Measurements from ENCODE around the gene FHIT.

The FHIT gene

DNA sequence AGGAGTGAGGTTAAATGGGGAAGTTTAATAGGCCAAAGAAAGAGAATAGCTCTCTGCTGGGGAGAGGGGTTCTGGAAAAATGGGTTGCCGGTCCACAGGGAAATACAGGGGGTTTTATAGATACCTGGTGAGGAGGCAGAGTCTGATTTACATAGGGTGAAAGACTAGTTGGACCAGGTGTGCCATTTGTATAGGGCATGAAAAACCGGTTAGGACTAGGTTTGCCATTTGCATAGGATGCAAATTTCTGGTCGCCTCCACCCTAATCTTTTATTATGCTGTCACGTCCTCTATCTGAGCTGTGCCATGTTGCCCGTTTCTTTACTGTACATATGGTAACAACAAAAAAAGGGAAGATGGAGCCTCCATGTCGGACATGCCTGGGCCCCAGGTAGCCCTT is 960.1 kb downstream of the FHIT start:
- TF ChIP-seq GATA3 (IDR thresholded peaks at IDR 0.05; ENCODE audit: low read depth, low read length) (no peak), GATA2 (IDR thresholded peaks at IDR 0.05; ENCODE audit: low read depth, low read length) (no peak)

DNA sequence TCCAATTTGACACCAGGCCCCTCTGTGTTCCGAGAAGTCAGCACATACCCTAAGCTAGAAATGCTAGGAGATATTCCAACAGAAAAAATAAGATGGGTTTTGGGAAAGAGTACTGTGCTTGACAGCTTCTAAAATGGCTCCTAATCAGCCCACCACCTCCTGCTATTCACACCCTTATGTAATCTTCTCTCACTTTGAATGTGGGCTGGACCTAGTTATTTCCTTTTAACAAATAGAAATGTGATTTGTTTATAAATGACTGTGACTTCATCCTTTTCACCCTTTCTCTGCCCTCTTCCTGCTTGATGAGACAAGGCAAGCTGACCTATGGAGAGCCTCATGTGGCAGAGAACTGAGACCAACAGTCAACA is 961.1 kb downstream of the FHIT start:
- TF ChIP-seq GATA3 (IDR thresholded peaks at IDR 0.05; ENCODE audit: low read depth, low read length) (no peak), GATA2 (IDR thresholded peaks at IDR 0.05; ENCODE audit: low read depth, low read length) (no peak)

DNA sequence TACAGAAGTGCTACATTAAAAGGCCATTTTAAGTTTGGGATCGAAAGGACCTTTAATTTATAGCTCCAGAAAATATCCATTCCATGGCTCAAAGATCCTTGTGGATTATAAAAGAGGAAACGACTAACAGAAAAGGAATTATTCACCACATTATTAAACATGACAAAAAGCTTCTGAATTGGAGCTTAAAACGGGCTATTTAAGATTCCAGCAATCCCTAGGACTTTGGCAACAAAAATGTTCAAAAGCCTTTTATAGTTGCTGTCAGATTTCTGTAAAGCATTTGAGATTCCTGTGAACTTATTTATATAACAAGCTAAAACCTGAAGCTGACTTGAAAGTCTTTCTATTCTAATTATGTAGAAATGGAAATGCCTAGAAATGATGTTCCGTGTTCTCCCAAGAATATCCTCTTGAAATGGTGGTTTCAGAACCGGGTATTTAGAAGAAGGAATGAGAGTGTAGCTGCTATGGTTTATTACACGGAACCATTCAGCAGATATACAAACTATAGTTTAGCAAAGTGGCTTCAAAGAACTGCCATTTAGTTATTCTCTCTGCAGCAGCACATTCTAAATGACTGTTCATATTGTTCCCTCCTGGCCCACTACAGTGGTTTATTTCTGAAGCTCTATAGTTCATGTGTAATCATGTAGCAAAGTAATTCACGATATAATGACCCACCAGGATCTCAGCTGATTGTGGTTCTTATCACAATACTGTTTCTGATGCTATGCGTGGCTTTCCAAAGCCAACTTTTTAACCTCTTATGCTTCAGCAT is 961.7 kb downstream of the FHIT start:
- no peak for TF ChIP-seq GATA3 (IDR thresholded peaks at IDR 0.05; ENCODE audit: low read depth, low read length)

DNA sequence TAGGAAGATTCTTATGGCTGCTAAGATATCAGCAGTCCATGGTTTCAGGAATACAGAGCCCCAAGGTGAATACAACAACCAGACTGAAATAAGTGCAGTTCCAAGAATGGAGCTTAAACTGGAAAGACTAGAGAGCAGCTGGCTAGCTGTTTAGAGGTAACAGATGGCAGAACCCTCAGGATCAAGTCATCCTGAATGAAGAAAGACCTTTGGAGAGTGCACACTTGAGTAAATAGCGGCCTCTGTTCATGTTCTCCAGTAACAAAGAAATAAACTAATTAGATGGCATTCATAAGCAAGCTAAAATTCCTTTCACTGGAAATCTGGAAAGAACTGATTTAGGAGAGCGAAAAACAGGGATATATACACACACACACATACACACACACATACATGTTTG is 968.4 kb downstream of the FHIT start:
- no peak for TF ChIP-seq GATA3 (IDR thresholded peaks at IDR 0.05; ENCODE audit: low read depth, low read length)
- no peak for TF ChIP-seq GATA2 (IDR thresholded peaks at IDR 0.05; ENCODE audit: low read depth, low read length)

DNA sequence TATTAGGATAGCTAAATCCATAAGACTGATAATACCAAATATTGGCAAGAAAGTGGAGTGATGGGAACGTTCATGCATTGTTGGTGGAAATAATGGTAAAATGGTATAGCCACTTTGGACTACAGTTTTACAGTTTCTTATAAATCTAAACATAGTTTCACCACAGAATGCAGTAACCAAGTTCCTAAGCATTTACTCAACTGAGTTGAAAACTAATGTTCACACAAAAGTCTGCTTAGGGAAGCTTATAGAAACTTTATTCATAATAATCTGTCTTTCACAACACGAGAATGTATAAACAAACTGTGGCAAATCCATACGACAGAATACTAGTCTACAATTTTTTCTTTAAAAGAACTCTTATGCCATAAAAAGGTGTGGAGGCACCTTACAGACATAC is 969.3 kb downstream of the FHIT start:
- TF ChIP-seq GATA2 (IDR thresholded peaks at IDR 0.05; ENCODE audit: low read depth, low read length) (no peak), GATA3 (IDR thresholded peaks at IDR 0.05; ENCODE audit: low read depth, low read length) (no peak)

DNA sequence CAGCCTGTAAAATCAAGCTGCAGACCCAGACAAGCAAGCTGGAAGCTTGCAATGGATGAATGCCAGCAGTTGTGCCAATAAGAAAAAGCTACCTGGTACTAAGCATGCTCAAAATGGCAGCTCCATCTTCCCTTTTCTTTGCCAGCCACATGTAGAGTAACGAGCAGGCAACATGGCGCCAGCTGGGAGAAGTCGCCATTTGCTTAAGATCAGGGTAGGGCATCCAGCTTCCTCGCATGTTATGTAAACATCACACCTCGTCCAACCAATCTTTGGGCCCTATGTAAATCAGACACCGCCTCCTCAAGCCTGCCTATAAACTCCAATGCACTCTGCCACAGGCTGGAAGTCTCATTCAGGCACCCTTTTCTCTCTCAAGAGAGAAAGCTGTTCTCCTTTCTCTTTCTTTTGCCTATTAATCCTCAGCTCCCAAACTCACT is 973.9 kb downstream of the FHIT start:
- TF ChIP-seq GATA3 (IDR thresholded peaks at IDR 0.05; ENCODE audit: low read depth, low read length) (no peak), GATA2 (IDR thresholded peaks at IDR 0.05; ENCODE audit: low read depth, low read length) (no peak)

DNA sequence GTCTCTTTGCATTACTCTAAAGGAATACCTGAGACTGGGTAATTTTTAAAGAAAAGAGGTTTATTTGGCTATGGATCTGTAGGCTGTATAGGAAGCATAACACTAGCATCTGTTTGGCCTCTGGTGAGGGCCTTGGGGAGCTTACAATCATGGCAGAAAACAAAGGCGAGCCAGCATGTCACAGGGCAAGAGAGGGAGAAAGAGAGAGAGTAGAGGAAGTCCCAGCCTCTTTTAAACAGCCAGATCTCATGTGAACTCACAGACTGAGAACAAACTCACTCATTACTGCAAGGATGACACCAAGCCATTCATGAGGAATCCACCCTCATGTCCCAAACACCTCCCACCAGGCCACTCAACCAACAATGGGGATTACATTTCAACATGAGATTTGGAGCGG is 974.6 kb downstream of the FHIT start:
- TF ChIP-seq GATA2 (IDR thresholded peaks at IDR 0.05; ENCODE audit: low read depth, low read length) (no peak), GATA3 (IDR thresholded peaks at IDR 0.05; ENCODE audit: low read depth, low read length) (no peak)

DNA sequence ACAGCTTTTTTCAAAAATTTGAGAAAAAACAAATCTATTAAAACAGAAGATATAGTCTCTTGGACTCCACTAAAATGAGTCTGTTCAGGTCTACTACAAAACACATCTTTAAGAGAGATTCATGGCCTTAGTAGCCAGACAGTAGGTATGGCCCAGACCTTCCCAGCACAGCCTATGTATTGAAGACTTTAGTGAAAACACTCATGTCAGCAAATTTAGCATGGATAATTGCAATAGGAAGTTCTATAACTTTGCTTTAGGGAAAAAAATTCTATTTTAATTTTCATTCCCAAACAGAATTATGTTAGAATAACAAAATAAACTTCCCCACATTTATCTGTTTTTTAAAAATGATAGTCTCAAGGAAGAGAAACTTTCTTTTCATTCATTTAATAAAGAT is 976.6 kb downstream of the FHIT start:
- TF ChIP-seq GATA3 (IDR thresholded peaks at IDR 0.05; ENCODE audit: low read depth, low read length) = no peak
- no peak for TF ChIP-seq GATA2 (IDR thresholded peaks at IDR 0.05; ENCODE audit: low read depth, low read length)

DNA sequence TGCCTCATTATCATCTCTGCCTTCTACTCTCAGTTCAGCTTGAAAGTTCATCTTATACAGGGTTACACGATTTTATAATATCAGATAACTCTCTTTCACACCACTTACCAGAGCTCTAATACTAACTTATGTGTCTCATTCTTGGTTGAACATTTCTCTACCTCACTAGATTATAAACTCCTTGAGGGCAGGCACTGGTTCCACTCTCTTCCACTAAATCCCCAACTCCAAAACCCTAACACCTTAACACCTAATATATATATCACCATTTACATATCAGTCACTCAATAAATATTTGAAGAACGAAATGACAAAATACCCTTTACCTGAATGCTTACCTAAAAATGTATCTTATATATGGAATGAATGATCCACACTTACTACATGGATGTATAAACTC is 977.2 kb downstream of the FHIT start:
- no peak for TF ChIP-seq GATA3 (IDR thresholded peaks at IDR 0.05; ENCODE audit: low read depth, low read length)
- no peak for TF ChIP-seq GATA2 (IDR thresholded peaks at IDR 0.05; ENCODE audit: low read depth, low read length)

DNA sequence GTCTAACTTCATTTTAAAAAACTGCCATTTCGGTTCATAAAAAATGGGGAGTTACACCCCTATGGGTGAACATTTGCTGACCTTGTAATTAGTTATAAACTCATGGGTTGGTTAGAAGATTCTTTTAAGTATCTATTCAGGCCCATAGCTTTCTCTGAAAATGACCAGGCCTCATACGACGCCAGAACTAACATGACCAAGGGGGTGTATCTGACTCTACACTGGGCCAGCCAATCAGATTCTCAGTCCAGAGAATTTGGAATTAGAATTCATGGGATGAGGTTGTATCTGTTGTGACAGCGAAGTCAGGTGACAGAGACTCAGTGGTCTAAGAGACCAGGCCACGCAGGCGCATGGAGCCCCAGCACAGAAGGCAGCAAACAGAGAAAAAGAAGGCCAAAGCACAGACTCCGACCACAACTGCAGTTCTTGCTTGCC is 981.4 kb downstream of the FHIT start:
- TF ChIP-seq GATA3 (IDR thresholded peaks at IDR 0.05; ENCODE audit: low read depth, low read length) (no peak), GATA2 (IDR thresholded peaks at IDR 0.05; ENCODE audit: low read depth, low read length) (no peak)

DNA sequence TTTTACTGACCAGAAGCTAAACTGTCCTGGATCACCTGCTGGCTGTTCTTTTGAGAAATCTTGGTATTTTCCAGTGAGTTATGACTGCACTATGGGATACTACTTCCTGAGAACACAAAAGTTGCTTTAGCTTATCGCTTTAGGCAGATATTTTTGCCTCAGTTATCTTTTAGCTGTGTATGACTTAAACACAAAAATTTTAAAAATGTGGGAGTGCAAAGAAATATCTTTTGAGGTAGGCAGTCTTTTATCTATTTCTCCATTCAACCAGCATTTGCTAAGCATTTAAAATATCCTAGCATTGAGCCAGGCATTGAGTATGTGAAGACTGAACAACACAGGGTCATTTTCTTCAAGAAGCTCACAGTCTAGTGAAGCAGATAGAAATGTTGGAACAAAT is 981.9 kb downstream of the FHIT start:
- TF ChIP-seq GATA3 (IDR thresholded peaks at IDR 0.05; ENCODE audit: low read depth, low read length) = no peak
- TF ChIP-seq GATA2 (IDR thresholded peaks at IDR 0.05; ENCODE audit: low read depth, low read length) = no peak

DNA sequence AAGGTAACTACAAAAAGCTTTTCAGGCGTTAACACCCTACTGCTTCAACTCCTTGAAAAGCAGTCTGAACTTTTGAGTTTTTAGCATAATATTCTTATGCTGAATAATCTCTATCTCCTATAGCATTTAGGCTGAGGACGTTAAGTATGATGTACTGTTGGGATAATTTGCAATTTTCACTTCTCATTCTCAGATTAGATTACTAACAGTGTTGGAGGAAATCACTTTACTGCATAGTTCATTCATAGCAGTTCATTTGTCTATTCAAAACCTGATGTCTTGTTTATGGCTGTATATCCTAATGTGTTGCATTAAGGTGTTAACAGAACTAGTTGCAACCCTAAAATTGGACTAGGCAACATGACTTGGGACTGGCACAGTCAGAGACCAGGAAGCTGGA is 983.1 kb downstream of the FHIT start:
- TF ChIP-seq GATA3 (IDR thresholded peaks at IDR 0.05; ENCODE audit: low read depth, low read length) (no peak), GATA2 (IDR thresholded peaks at IDR 0.05; ENCODE audit: low read depth, low read length) (no peak)

DNA sequence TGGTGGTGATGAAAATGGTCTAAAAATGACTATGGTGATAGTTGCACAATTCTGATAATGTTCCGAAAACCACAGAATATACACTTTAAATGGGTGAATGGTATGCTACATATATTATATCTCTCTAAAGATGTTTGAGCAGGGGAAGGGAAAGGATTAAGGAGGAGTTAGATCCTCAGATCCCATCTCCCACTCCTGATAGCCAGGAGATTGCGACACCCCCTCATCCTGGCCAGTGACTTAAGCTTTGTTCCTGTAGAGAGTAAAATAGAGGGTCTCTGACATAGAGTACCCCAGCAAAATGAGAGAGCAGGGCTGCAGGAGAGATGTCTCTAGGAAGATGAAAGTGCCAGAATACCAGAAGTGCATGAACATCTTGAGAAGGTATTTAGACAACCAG is 984.8 kb downstream of the FHIT start:
- TF ChIP-seq GATA3 (IDR thresholded peaks at IDR 0.05; ENCODE audit: low read depth, low read length) = no peak
- TF ChIP-seq GATA2 (IDR thresholded peaks at IDR 0.05; ENCODE audit: low read depth, low read length) = no peak

DNA sequence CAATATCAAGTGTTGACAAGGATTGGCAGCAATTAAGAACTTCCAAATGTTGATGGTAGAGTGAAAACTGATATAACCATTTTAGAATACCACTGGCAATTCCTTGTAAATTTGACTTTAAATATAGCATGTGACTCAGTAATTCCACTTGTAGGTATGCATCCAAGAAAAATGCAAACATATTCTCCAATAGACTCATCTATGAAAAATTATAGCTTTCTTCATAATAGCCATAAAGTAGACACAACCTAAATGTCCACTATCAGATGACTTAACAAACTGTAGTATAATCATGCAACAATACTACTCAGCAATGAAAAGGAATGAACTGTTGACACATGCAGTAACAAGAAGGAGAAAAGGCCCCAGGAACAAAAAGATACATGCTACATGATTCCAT is 988.1 kb downstream of the FHIT start:
- no peak for TF ChIP-seq GATA2 (IDR thresholded peaks at IDR 0.05; ENCODE audit: low read depth, low read length)
- TF ChIP-seq GATA3 (IDR thresholded peaks at IDR 0.05; ENCODE audit: low read depth, low read length) = no peak

DNA sequence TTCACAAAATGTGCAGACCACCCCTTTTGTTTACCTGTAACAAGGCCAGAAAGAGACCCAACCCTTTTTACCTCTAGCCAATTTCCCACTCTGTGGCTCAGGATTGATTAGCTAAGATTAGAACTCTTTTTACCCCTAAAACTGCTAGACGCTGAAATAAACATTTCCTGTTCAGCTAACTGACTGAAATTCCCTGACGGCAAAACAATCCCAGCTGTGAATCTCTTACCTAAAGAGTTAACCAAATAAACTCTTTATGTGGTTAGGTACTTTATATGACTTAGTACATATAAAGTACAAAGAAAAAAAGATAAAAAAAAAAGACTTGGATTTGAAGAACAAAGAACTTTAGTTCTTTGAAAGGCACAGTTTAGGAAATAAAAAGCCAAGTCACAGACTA is 988.7 kb downstream of the FHIT start:
- TF ChIP-seq GATA3 (IDR thresholded peaks at IDR 0.05; ENCODE audit: low read depth, low read length) (no peak), GATA2 (IDR thresholded peaks at IDR 0.05; ENCODE audit: low read depth, low read length) (no peak)

DNA sequence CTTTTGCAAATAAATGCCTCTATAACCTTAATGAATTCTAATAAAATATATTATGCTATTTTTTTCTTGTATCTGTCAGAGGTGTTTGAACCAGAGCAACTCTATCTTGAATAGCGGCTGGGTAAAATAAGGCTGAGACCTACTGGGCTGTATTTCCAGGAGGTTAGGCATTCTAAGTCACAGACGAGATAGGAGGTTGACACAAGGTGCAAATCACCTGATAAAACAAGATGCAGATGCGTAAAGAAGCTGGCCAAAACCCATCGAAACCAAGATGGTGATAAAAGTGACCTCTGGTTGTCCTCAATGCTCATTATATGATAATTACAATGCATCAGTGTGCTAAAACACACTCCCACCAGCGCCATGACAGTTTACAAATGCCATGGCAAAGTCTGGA is 990.7 kb downstream of the FHIT start:
- TF ChIP-seq GATA2 (IDR thresholded peaks at IDR 0.05; ENCODE audit: low read depth, low read length) (no peak), GATA3 (IDR thresholded peaks at IDR 0.05; ENCODE audit: low read depth, low read length) (no peak)

Data from SH-SY5Y (cell line).